ENCODE measurements around the gene TMEM39A.

Gene TMEM39A

DNA sequence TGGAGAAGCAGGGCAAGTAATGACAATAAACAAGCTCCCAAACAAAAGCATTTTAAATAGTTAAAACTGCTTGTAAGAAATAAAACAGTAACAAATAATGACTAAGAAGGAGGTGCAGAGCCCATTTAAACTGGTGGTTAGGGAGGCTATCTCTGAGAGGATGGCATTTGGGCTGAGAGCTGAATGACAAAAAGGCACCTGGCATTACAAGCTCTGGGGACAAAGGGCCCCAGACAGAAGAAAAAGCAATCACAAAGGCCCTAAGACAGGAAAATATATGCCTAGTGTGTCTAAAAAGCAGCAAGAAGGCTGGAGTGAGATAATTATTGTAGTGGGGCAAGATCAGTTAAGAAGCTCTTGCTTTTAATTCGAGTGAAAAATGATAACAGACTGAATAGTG lies 9.6 kb downstream of the TMEM39A start:
- no peak for DNase-seq (ENCODE audit: low spot score)

- DNase-seq (ENCODE audit: low spot score) = no peak
Observed at GRCh38 chr3:119444590-119444989, 18.8 kb downstream of the TMEM39A start.

DNA sequence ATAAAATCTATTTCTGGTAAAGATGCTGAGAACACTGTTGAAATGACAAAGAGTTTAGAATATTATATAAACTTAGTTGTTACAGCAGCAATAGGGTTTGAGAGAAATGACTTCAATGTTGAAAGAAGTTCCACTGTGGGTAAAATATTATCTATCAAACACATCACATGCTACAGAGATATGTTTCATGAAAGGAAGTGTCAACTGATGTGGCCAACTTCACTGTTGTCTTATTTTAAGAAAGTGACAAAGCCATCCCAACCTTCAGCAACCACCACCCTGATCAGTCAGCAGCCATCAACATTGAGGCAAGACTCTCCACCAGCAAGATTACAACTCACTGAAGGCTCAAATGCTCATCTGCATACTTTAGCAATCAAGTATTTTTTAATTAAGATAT lies 20.2 kb downstream of the TMEM39A start:
- no peak for DNase-seq (ENCODE audit: low spot score)

GRCh38 chr3:119437691-119438258 lies 25.6 kb downstream of the TMEM39A start:
- no peak for DNase-seq (ENCODE audit: low spot score)

DNA sequence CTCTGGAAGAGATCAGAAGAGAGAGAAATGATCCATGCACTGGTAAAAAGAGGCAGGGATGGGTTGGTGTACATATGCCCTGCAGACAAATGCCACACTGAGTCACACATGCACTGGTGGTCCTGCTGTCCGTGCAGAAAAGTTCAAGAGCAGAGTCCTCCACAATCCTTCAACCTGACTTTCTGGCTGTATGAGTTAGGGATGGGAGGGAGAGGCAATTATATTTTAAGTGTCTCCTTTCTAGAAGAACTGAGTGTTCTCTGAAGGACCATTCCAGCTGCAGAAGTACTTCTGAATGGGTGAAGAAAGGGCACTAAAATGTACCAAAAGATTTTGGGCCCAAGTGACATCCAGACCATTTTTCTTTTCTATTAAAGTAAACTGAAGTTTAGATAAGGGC lies 26.4 kb downstream of the TMEM39A start:
- DNase-seq (ENCODE audit: low spot score) = no peak

DNA sequence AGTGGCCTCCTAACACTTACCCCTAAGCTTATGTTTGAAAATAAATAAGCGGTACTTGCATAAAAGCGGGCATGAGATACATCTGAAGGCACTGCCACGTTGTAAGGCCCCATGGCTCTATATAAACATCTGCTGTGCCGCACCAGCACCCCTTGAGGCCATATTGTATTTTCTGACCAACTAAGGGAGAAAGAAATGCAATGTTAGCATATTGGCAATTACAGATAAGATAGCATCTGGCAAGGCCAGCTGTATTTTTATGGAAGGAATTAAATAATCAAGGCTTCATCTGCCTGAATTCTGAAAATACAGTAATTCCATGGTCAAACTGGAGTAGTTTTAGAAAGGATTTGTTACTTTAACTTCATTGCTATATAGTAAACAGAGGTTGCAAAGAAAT lies 28.7 kb downstream of the TMEM39A start:
- no peak for DNase-seq (ENCODE audit: low spot score)

- no peak for DNase-seq (ENCODE audit: low spot score)
Observed at GRCh38 chr3:119433613-119434325, 29.6 kb downstream of the TMEM39A start.

DNA sequence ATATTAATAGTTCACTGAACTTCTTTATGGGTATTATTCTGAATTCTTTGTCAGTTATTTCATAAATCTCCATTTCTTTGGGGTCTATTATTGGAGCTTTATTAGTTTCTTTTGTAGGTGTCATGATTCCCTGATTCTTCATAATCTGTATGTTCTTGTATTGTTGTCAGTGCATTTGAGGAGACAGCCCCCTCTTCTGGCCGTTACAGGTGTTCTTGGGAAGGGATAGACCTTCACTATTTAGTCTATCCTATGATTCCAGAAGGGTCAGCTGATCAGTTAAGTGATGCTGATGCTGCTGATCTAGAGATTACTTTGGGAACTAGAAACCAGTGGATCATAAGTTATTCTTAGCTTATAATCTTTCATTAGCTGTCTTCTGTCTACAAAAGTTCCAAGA lies 34.9 kb downstream of the TMEM39A start:
- no peak for DNase-seq (ENCODE audit: low spot score)

GRCh38 chr3:119427669-119428068 lies 35.7 kb downstream of the TMEM39A start:
- DNase-seq (ENCODE audit: low spot score) = no peak

- DNase-seq (ENCODE audit: low spot score) = no peak
Observed at GRCh38 chr3:119420196-119420595, 43.2 kb downstream of the TMEM39A start.

DNA sequence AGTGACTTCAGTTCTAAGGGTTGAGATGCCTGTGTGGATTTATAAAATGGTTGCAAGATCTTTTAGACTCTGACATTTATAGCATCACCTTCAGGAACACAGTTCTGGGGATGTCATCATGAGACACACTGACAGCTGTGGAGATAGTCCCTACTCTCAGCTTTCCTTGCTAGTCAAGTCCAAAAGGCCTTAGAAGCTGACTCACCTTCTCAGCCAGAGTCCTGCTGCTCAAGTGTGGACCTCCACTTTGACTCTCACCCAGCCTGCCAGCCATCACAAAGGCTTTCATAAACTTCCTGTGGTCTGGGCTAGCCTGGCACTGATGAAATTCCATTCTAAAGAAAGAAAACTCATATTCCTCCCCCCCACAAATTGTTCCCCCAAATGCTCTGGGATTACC lies 44.8 kb downstream of the TMEM39A start:
- DNase-seq (ENCODE audit: low spot score) = no peak

- no peak for DNase-seq (ENCODE audit: low spot score)
Observed at GRCh38 chr3:119417771-119418512, 45.5 kb downstream of the TMEM39A start.

- DNase-seq (ENCODE audit: low spot score) = no peak
Observed at GRCh38 chr3:119416873-119417272, 46.5 kb downstream of the TMEM39A start.

DNA sequence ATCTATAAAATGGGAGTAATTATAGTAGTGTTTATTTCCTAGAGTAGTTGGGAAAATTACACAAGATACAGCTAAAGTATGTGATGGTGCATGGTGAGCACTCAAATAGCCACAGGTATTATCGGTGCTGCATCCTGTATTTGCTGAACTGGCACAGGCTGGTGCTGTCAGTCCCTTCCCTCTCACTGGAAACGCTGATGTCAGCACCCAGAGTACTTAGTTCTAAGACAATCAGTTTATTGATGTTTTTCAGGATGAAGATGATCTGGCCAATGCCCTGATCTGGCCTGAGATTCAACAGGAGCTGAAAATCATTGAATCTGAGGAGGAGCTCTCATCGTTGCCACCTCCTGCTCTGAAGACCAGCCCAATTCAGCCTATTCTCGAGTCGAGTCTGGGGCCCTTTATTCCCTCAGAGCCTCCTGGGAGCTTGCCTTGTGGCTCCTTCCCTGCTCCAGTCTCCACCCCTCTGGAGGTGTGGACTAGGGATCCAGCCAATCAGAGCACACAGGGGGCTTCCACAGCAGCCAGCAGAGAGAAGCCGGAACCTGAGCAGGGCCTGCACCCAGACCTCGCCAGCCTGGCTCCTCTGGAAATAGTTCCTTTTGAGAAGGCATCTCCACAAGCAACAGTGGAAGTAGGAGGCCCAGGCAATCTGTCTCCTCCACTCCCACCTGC lies 49.7 kb downstream of the TMEM39A start:
- DNase-seq (ENCODE audit: low spot score) = no peak

DNA sequence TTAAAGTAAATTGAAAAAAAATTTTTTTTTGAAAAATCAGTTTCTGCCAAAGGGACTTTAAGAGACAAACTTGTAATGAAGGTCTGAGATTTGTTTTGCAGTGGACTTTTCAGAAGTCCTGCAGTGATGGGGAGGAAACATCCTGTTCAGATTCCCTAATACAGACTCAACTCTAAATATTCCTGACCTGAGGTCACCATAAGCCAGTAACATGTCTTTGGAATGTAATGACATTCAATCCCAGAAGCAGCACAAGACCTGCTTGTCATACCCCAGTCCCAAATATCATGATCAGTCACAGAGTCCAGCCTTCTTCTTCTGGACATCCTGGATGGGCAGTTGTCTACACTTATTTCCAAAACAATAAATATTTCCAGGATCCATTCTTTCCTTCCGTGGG lies 53.6 kb downstream of the TMEM39A start:
- DNase-seq (ENCODE audit: low spot score) = no peak

DNA sequence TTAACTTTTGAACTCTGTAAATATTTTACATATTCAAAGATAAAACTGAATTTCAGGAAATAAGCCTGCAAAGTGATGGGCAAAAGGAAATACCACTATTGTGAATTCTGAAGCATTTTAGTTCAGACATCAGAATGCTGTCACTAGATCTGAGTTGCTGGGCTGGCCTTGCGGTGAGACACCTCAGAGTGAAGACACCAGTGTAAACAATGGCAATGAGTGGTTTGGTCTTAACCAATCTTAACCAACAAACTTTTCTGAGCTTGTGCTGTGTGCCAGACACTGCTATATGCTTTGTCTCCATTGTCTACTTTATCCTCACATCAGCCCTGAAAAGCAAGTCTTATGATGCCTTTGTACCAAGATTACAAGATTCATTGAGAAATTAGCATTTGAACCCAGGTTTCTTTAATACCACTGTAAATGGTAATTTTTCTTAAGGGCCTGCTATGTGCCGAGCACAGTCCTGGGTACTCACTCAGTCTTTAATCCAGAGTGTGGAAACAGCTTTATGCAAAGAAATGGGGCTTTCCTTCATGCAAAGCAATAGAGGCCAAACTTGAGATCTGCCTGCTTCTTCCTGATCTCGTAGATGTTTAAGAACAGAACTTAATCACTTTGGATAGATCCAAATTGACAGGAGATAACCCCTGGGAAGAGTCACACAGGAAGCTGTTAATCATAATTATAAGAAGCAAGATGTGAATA lies 55.0 kb downstream of the TMEM39A start:
- DNase-seq (ENCODE audit: low spot score) = no peak

- DNase-seq (ENCODE audit: low spot score) = no peak
Observed at GRCh38 chr3:119405315-119405714, 58.1 kb downstream of the TMEM39A start.

GRCh38 chr3:119403201-119403600 lies 60.2 kb downstream of the TMEM39A start:
- DNase-seq (ENCODE audit: low spot score) = no peak

- no peak for DNase-seq (ENCODE audit: low spot score)
Observed at GRCh38 chr3:119402791-119403190, 60.6 kb downstream of the TMEM39A start.

DNA sequence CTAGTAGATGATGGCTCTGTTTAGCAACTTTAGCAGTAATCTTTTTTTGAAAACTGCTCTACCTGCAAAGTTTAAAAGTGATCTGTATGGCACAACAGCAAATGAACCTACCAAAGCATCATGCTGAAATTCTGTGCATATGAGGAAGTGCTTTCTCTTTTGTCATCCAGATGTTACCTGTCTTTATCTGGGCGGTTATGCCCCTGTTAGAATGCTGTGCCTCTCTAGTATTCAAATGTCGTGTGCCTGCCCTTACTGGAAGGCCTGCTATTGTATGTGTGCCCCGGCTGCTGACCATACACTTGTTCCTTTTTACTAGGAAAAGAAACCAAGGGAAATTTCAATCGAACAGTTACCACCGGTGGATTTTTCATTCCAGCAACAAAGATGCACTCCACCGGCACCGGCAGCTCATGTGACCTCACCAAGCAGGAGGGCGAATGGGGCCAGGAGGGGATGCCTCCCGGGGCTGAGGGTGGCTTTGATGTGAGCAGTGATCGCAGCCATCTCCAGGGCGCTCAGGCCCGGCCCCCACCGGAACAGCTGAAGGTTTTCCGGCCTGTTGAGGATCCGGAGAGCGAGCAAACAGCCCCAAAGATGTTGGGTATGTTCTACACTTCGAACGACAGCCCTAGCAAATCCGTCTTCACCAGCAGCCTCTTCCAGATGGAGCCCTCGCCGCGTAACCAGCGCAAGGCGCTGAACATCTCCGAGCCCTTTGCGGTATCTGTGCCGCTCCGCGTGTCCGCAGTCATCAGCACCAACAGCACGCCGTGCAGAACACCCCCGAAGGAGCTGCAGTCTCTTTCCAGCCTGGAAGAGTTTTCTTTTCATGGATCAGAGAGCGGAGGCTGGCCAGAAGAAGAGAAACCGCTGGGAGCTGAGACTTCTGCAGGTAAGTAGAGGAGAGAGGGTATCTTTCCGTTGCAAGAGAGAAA lies 61.6 kb downstream of the TMEM39A start:
- DNase-seq (ENCODE audit: low spot score) = no peak

GRCh38 chr3:119401069-119401468 lies 62.3 kb downstream of the TMEM39A start:
- no peak for DNase-seq (ENCODE audit: low spot score)

Measured in HuH-7 (cell line).